IMR-90 (cell line): Measurements from ENCODE around the gene SEMA3C. TPM values are rescaled to one million over a fixed set of nuclear protein-coding genes. Genes with fewer than 3 reads are reported as not detected.

Source experiments
- ATAC-seq: fragments of 200-7000 bp; cut with Tn5 transposase; 2 replicates; pipeline ENCODE4 v1.9.1; 2020; ENCODE audit warnings: low read depth, mild to moderate bottlenecking, moderate library complexity
- BruUV-seq: library from RNA; stranded (reverse); fragments of 400-500 nt; replicated peaks from 2 replicates; lab custom pipeline; 2021; lab: Mats Ljungman, UMichigan
- CTCF ChIA-PET: fragments of 300-600 bp; formaldehyde crosslinking; extraction: SDS; loops from one replicate; lab custom pipeline; 2021; ENCODE audit warnings: antibody characterized with exemption; lab: Yijun Ruan, JAX
- POLR2A ChIA-PET: fragments of 300-600 bp; sonication (Branson Sonifier 250); formaldehyde crosslinking; loops from one replicate; lab custom pipeline; 2022; ENCODE audit warnings: antibody characterized with exemption; ENCODE audit not compliant: unreplicated experiment; lab: Charles Lee
- DNase-seq: peaks from one replicate; pipeline ENCODE4 v3.0.0; 2013
- H2AFZ ChIP-seq: replicated peaks from 2 replicates; pipeline ENCODE3; 2013; ENCODE audit warnings: low read length, mild to moderate bottlenecking; ENCODE audit not compliant: poor library complexity
- H2AK5ac ChIP-seq: 2 replicates; pipeline ENCODE4 v1.6.1; 2013; ENCODE audit warnings: low read depth, low read length, inconsistent platforms
- H2AK9ac ChIP-seq: replicated peaks from 2 replicates; pipeline ENCODE3; 2013; ENCODE audit warnings: mild to moderate bottlenecking, low read depth, low read length, moderate library complexity; ENCODE audit not compliant: poor library complexity
- H2BK120ac ChIP-seq: 2 replicates; pipeline ENCODE4 v1.6.1; 2013; ENCODE audit warnings: low read depth, low read length, inconsistent platforms
- H2BK15ac ChIP-seq: 3 replicates; pipeline ENCODE4 v1.6.1; 2013; ENCODE audit warnings: low read depth, low read length, inconsistent platforms
- H2BK20ac ChIP-seq: 2 replicates; pipeline ENCODE4 v1.6.1; 2013; ENCODE audit warnings: low read depth, mild to moderate bottlenecking, inconsistent platforms, low read length, moderate library complexity
- H2BK5ac ChIP-seq: 2 replicates; pipeline ENCODE4 v1.6.1; 2013; ENCODE audit warnings: mild to moderate bottlenecking, low read depth, low read length, inconsistent platforms; ENCODE audit not compliant: poor library complexity, severe bottlenecking
- H3K14ac ChIP-seq: replicated peaks from 2 replicates; pipeline ENCODE4 v1.6.1; 2013; ENCODE audit warnings: low read depth, low read length, inconsistent platforms
- H3K18ac ChIP-seq: 2 replicates; pipeline ENCODE4 v1.6.1; 2013; ENCODE audit warnings: low read depth, low read length, control low read depth
- H3K23ac ChIP-seq: 2 replicates; pipeline ENCODE4 v1.6.1; 2013; ENCODE audit warnings: low read depth, low read length, inconsistent platforms
- H3K27ac ChIP-seq: 2 replicates; pipeline ENCODE4 v1.5.1; 2013; ENCODE audit warnings: mild to moderate bottlenecking, control low read depth, low read length; ENCODE audit not compliant: insufficient read depth
- H3K27me3 ChIP-seq: 2 replicates; pipeline ENCODE4 v1.6.1; 2013; ENCODE audit warnings: low read length; ENCODE audit not compliant: control insufficient read depth, insufficient read depth
- H3K36me3 ChIP-seq: 2 replicates; pipeline ENCODE4 v1.6.1; 2013; ENCODE audit warnings: low read length, mixed read lengths; ENCODE audit not compliant: control insufficient read depth, insufficient read depth
- H3K4ac ChIP-seq: 2 replicates; pipeline ENCODE4 v1.6.1; 2013; ENCODE audit warnings: low read depth, low read length, inconsistent platforms
- H3K4me1 ChIP-seq: 2 replicates; pipeline ENCODE4 v1.6.1; 2013; ENCODE audit warnings: low read length, mixed read lengths; ENCODE audit not compliant: control insufficient read depth, insufficient read depth
- H3K4me2 ChIP-seq: 2 replicates; pipeline ENCODE4 v1.6.1; 2013; ENCODE audit warnings: low read depth, mild to moderate bottlenecking, control low read depth, low read length, moderate library complexity
- H3K4me3 ChIP-seq: 2 replicates; pipeline ENCODE4 v1.5.1; 2013; ENCODE audit warnings: low read depth, mild to moderate bottlenecking, control low read depth, low read length, moderate library complexity; ENCODE audit not compliant: insufficient read depth
- H3K56ac ChIP-seq: 2 replicates; pipeline ENCODE4 v1.6.1; 2013; ENCODE audit warnings: low read length, inconsistent platforms; ENCODE audit not compliant: insufficient read depth; ENCODE audit errors: extremely low read depth
- H3K79me1 ChIP-seq, 2 experiments: 2 replicates each; pipeline ENCODE4 v1.6.1; 2013; ENCODE audit warnings: low read length in 2 of 2, inconsistent platforms in 1 of 2, low read depth in 1 of 2
- H3K9ac ChIP-seq: 2 replicates; pipeline ENCODE4 v1.6.1; 2013; ENCODE audit warnings: low read depth, low read length, control low read depth
- H3K9me1 ChIP-seq: 2 replicates; pipeline ENCODE4 v1.6.1; 2013; ENCODE audit warnings: low read length, inconsistent platforms; ENCODE audit not compliant: insufficient read depth
- H3K9me3 ChIP-seq: 2 replicates; pipeline ENCODE4 v1.6.1; 2013; ENCODE audit warnings: low read length; ENCODE audit not compliant: control insufficient read depth, insufficient read depth
- H4K20me1 ChIP-seq: 2 replicates; pipeline ENCODE4 v1.6.1; 2013; ENCODE audit warnings: low read length, inconsistent platforms; ENCODE audit not compliant: insufficient read depth
- H4K5ac ChIP-seq: 2 replicates; pipeline ENCODE4 v1.6.1; 2013; ENCODE audit warnings: mild to moderate bottlenecking, low read depth, low read length, control low read depth
- H4K8ac ChIP-seq, 2 experiments: 2 replicates each; pipeline ENCODE4 v1.6.1; 2013; ENCODE audit warnings: low read depth in 2 of 2, low read length in 2 of 2, control low read depth in 1 of 2, inconsistent platforms in 1 of 2
- H4K91ac ChIP-seq: 2 replicates; pipeline ENCODE4 v1.6.1; 2013; ENCODE audit warnings: low read depth, low read length, inconsistent platforms; ENCODE audit not compliant: insufficient read depth
- CEBPB ChIP-seq: IDR thresholded peaks from 2 replicates; pipeline ENCODE4 v1.6.1; 2012; ENCODE audit warnings: low read depth, low read length, improper control_type of control experiment
- CHD1 ChIP-seq: IDR thresholded peaks from 2 replicates; pipeline ENCODE4 v1.6.1; 2012; ENCODE audit warnings: low read depth, low read length, improper control_type of control experiment
- FOS ChIP-seq: fragments of 150-350 bp; IDR thresholded peaks from 2 replicates; pipeline ENCODE4 v1.6.1; 2016; ENCODE audit warnings: low read depth, low read length
- MAFK ChIP-seq: IDR thresholded peaks from 2 replicates; pipeline ENCODE4 v1.6.1; 2012; ENCODE audit warnings: low read depth, low read length, improper control_type of control experiment
- MAZ ChIP-seq: IDR thresholded peaks from 2 replicates; pipeline ENCODE4 v1.6.1; 2012; ENCODE audit warnings: low read depth, mild to moderate bottlenecking, low read length, improper control_type of control experiment, moderate library complexity, borderline replicate concordance
- NFE2L2 ChIP-seq: fragments of 150-350 bp; IDR thresholded peaks from 2 replicates; pipeline ENCODE4 v1.6.1; 2016; ENCODE audit warnings: low read depth, mild to moderate bottlenecking, low read length
- POLR2A ChIP-seq: IDR thresholded peaks from 2 replicates; pipeline ENCODE4 v1.6.1; 2012; ENCODE audit warnings: mild to moderate bottlenecking, low read depth, low read length
- RAD21 ChIP-seq: IDR thresholded peaks from 2 replicates; pipeline ENCODE4 v1.6.1; 2012; ENCODE audit warnings: low read length, improper control_type of control experiment
- RCOR1 ChIP-seq: IDR thresholded peaks from 2 replicates; pipeline ENCODE4 v1.6.1; 2012; ENCODE audit warnings: mild to moderate bottlenecking, low read length, improper control_type of control experiment; ENCODE audit not compliant: insufficient replicate concordance
- SMC3 ChIP-seq: fragments of 150-350 bp; IDR thresholded peaks from 2 replicates; pipeline ENCODE4 v1.6.1; 2016; ENCODE audit warnings: low read depth, mild to moderate bottlenecking, antibody characterized with exemption, low read length, moderate library complexity
- WGBS, 2 experiments: methylation state at CpG; one replicate each; pipeline versions ENCODE4 v1.1.5 to v1.1.7; 2013; ENCODE audit warnings: missing lambda C conversion rate in 2 of 2; ENCODE audit not compliant: insufficient read length in 1 of 2; ENCODE audit errors: extremely low coverage in 2 of 2; 5-methylcytosine and 5-hydroxymethylcytosine counted together
- dilution Hi-C: fragments of 300-500 bp; cut with HindIII; formaldehyde crosslinking; loops from one replicate; pipeline ENCODE4 v1.14.3; 2018; ENCODE audit warnings: low sequenced_read_pairs; ENCODE audit not compliant: unreplicated experiment
- in situ Hi-C: fragments of 300-500 bp; cut with MboI; formaldehyde crosslinking; loops from 3 replicates; pipeline ENCODE4 v1.14.3; 2019; ENCODE audit warnings: low sequenced_read_pairs, inconsistent platforms, mixed read lengths
- intact Hi-C: fragments of 100-400 bp; cut with micrococcal nuclease; formaldehyde crosslinking; loops from 2 replicates; pipeline ENCODE4 v1.10.0; 2022
- polyA plus RNA-seq, 3 experiments: library from polyadenylated mRNA; depleted of rRNA; stranded (reverse); fragments of >200 nt; gene quantifications; 2 replicates each; pipeline ENCODE4 v1.2.3, GENCODE V29; 2012; ENCODE audit warnings: low replicate concordance in 1 of 3
- total RNA-seq: library from RNA; depleted of rRNA; stranded (reverse); fragments of >200 nt; gene quantifications from 2 replicates; pipeline ENCODE4 v1.2.3, GENCODE V29; 2012
- TF ChIP-seq, protein P1 (sequence below): fragments of 150-350 bp; IDR thresholded peaks from 2 replicates; pipeline ENCODE4 v1.6.1; 2017; ENCODE audit warnings: mild to moderate bottlenecking, antibody characterized with exemption, low read length, low read depth
- TF ChIP-seq, protein P2 (sequence below): conservative IDR thresholded peaks from 2 replicates; pipeline ENCODE4 v1.5.1; 2012; ENCODE audit warnings: mild to moderate bottlenecking, low read depth, low read length, improper control_type of control experiment
- TF ChIP-seq, protein P3 (sequence below): fragments of 150-350 bp; IDR thresholded peaks from 2 replicates; pipeline ENCODE4 v1.6.1; 2016; ENCODE audit warnings: low read depth, mild to moderate bottlenecking, low read length, moderate library complexity, borderline replicate concordance

Gene SEMA3C
- total and polyA plus RNA-seq, 2 of the 4 experiments (the other 2 are of a cell fraction): 21.2 to 97.1 TPM

DNA sequence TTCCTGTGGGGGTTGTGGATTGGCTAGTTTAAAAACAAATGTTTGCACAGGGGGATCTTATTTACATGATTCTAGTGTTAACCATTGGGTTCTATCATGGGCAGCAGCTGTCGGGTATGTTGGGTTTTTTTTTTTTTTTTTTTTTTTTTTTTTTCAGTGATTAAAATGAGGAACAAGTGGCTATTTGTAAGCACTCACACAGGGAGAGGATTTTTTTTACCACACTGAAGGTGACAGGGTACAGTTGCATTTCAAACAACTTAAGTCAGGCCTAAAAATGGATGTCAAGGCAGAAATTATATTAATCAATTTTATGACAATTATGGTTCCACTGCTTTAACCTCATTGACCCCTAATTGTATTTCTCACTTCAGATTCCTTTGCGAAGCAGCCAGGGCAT is 187.6 kb downstream of the SEMA3C start:
- no peak for ATAC-seq
- H4K20me1 ChIP-seq: no peaks in the 10 kb centered on the region
- CTCF ChIA-PET: interaction anchor here (0.6 to 0.7 kb wide), 2 partner anchors 326 to 639 kb away, joined by 3 to 4 read pairs; no protein-coding TSS in a partner anchor
- no peak overlapping the region for H3K4me3 ChIP-seq
- in situ Hi-C loops: no loop called here
- no peak overlapping the region for H3K56ac ChIP-seq
- H2AFZ ChIP-seq: no peak overlapping the region
- H3K14ac ChIP-seq: no peak overlapping the region
- no peak overlapping the region for H2AK9ac ChIP-seq
- no peaks in the 10 kb centered on the region for H3K79me1 ChIP-seq
- no peaks in the 10 kb centered on the region for H3K27me3 ChIP-seq
- H3K9me3 ChIP-seq: no peaks in the 10 kb centered on the region
- POLR2A ChIA-PET: no interaction called here
- BruUV-seq: no TSS peak
- H3K4me2 ChIP-seq: no peak overlapping the region
- H3K36me3 ChIP-seq: no peaks in the 10 kb centered on the region
- WGBS, 2 experiments: 83% methylated on average over 1 of the region's 2 CpGs; no CpG with 5 or more reads in 1 of the 2 experiments
- H2BK20ac ChIP-seq: 0 out of 2 replicates have a peak overlapping the region, but pooled peaks have one; percentile 8
- no peaks in the 10 kb centered on the region for H3K9me1 ChIP-seq
- 0 out of 4 replicates have a peak overlapping the region, but pooled peaks of 1 of the 2 experiments have one; percentile 21 for H4K8ac ChIP-seq
- no peak overlapping the region for H3K27ac ChIP-seq
- H3K18ac ChIP-seq: peak overlapping the region; percentile 77; the same call in 1 of the 2 replicates
- no peak overlapping the region; the same call in 1 of the 2 replicates for H4K5ac ChIP-seq
- H2BK120ac ChIP-seq: no peak overlapping the region
- peaks cover 7% of the 10 kb centered on the region for H3K4me1 ChIP-seq
- peak overlapping the region; percentile 43; the same call in 1 of the 2 replicates for H2AK5ac ChIP-seq
- no peak overlapping the region for H3K9ac ChIP-seq
- dilution Hi-C loops: no loop called here
- H2BK5ac ChIP-seq: no peak overlapping the region
- TF ChIP-seq FOS (no peak), SMC3 (no peak), CHD1 (no peak), POLR2A (no peak), MAZ (no peak), NFE2L2 (no peak), RAD21 (no peak), CEBPB (no peak), RCOR1 (no peak), MAFK (no peak)
- TF ChIP-seq, protein P1, sequence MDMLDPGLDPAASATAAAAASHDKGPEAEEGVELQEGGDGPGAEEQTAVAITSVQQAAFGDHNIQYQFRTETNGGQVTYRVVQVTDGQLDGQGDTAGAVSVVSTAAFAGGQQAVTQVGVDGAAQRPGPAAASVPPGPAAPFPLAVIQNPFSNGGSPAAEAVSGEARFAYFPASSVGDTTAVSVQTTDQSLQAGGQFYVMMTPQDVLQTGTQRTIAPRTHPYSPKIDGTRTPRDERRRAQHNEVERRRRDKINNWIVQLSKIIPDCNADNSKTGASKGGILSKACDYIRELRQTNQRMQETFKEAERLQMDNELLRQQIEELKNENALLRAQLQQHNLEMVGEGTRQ: no peak
- TF ChIP-seq, protein P2, sequence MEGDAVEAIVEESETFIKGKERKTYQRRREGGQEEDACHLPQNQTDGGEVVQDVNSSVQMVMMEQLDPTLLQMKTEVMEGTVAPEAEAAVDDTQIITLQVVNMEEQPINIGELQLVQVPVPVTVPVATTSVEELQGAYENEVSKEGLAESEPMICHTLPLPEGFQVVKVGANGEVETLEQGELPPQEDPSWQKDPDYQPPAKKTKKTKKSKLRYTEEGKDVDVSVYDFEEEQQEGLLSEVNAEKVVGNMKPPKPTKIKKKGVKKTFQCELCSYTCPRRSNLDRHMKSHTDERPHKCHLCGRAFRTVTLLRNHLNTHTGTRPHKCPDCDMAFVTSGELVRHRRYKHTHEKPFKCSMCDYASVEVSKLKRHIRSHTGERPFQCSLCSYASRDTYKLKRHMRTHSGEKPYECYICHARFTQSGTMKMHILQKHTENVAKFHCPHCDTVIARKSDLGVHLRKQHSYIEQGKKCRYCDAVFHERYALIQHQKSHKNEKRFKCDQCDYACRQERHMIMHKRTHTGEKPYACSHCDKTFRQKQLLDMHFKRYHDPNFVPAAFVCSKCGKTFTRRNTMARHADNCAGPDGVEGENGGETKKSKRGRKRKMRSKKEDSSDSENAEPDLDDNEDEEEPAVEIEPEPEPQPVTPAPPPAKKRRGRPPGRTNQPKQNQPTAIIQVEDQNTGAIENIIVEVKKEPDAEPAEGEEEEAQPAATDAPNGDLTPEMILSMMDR: no peak
- TF ChIP-seq, protein P3, sequence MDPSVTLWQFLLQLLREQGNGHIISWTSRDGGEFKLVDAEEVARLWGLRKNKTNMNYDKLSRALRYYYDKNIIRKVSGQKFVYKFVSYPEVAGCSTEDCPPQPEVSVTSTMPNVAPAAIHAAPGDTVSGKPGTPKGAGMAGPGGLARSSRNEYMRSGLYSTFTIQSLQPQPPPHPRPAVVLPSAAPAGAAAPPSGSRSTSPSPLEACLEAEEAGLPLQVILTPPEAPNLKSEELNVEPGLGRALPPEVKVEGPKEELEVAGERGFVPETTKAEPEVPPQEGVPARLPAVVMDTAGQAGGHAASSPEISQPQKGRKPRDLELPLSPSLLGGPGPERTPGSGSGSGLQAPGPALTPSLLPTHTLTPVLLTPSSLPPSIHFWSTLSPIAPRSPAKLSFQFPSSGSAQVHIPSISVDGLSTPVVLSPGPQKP: no peak
- H4K91ac ChIP-seq: peak overlapping the region; percentile 55; the same call in 1 of the 2 replicates
- DNase-seq: no peak
- H3K4ac ChIP-seq: no peak overlapping the region
- no peak overlapping the region for H2BK15ac ChIP-seq
- intact Hi-C loops: no loop called here
- H3K23ac ChIP-seq: no peak overlapping the region
